PC-9 (cell line): ENCODE data around the gene TRAF4. TPM values are rescaled to one million over a fixed set of nuclear protein-coding genes. Genes with fewer than 3 reads are reported as not detected.

Experiments
- BruUV-seq: library from RNA; stranded (reverse); fragments of 400-500 nt; replicated peaks from 2 replicates; lab custom pipeline; 2021; lab: Mats Ljungman, UMichigan
- CTCF ChIA-PET: fragments of 300-600 bp; sonication (Branson Sonifier 250); formaldehyde crosslinking; loops from one replicate; lab custom pipeline; 2022; ENCODE audit warnings: antibody characterized with exemption; lab: Charles Lee
- POLR2A ChIA-PET: fragments of 300-600 bp; sonication (Branson Sonifier 250); formaldehyde crosslinking; loops from one replicate; lab custom pipeline; 2022; ENCODE audit warnings: antibody characterized with exemption; ENCODE audit not compliant: unreplicated experiment; lab: Charles Lee
- DNase-seq, 2 experiments: peaks; one replicate each; pipeline versions ENCODE4 v3.0.0 to v3.0.0-alpha.2; 2015 to 2022; ENCODE audit warnings: mixed read lengths in 1 of 2
- H2AFZ ChIP-seq: fragments of 200-600 bp; sonication (generic); 2 replicates; pipeline ENCODE4 v1.8.1; 2017; ENCODE audit warnings: antibody characterized with exemption
- H3F3A ChIP-seq: fragments of 200-600 bp; sonication (generic); 2 replicates; pipeline ENCODE4 v1.8.1; 2017; ENCODE audit warnings: antibody characterized with exemption, mild to moderate bottlenecking, low read depth; ENCODE audit not compliant: insufficient read depth
- H3K27ac ChIP-seq: fragments of 200-600 bp; sonication (generic); 2 replicates; pipeline ENCODE4 v1.6.1; 2016; ENCODE audit warnings: mixed run types
- H3K27me3 ChIP-seq: fragments of 200-600 bp; sonication (generic); 2 replicates; pipeline ENCODE4 v1.6.1; 2016; ENCODE audit warnings: low read depth, mixed run types; ENCODE audit not compliant: insufficient read depth
- H3K36me3 ChIP-seq: fragments of 200-600 bp; sonication (generic); 2 replicates; pipeline ENCODE4 v1.6.1; 2016; ENCODE audit warnings: low read depth, mixed run types
- H3K4me1 ChIP-seq: fragments of 200-600 bp; sonication (generic); replicated peaks from 2 replicates; pipeline ENCODE4 v1.6.1; 2016; ENCODE audit warnings: mixed run types; ENCODE audit not compliant: insufficient read depth
- H3K4me2 ChIP-seq: fragments of 200-600 bp; sonication (generic); 2 replicates; pipeline ENCODE4 v1.6.1; 2017; ENCODE audit warnings: mixed run types
- H3K4me3 ChIP-seq: fragments of 200-600 bp; sonication (generic); 2 replicates; pipeline ENCODE4 v1.6.1; 2016; ENCODE audit warnings: mixed run types
- H3K79me2 ChIP-seq: fragments of 200-600 bp; sonication (generic); 2 replicates; pipeline ENCODE4 v1.6.1; 2017; ENCODE audit warnings: low read depth, mixed run types
- H3K9me2 ChIP-seq: fragments of 200-600 bp; sonication (generic); 2 replicates; pipeline ENCODE4 v1.8.1; 2017; ENCODE audit warnings: mild to moderate bottlenecking; ENCODE audit not compliant: insufficient read depth
- H3K9me3 ChIP-seq: fragments of 200-600 bp; sonication (generic); 2 replicates; pipeline ENCODE4 v1.8.1; 2016; ENCODE audit warnings: low read depth; ENCODE audit not compliant: insufficient read depth
- H4K20me1 ChIP-seq: fragments of 200-600 bp; sonication (generic); 2 replicates; pipeline ENCODE4 v1.8.1; 2017; ENCODE audit not compliant: insufficient read depth
- CTCF ChIP-seq: fragments of 200-600 bp; sonication (generic); conservative IDR thresholded peaks from 2 replicates; pipeline ENCODE4 v1.6.1; 2017; ENCODE audit warnings: mixed run types, antibody characterized with exemption, mild to moderate bottlenecking, moderate library complexity
- EZH2 ChIP-seq: fragments of 200-600 bp; sonication (generic); IDR thresholded peaks from 2 replicates; pipeline ENCODE4 v1.8.0; 2017; ENCODE audit warnings: antibody characterized with exemption, low read depth
- intact Hi-C: fragments of 100-400 bp; cut with micrococcal nuclease; formaldehyde crosslinking; loops from one replicate; pipeline ENCODE4 v1.10.0; 2022; ENCODE audit not compliant: unreplicated experiment
- total RNA-seq: library from RNA; stranded (reverse); gene quantifications from 2 replicates; pipeline ENCODE4 v1.2.3, GENCODE V29; 2021

Gene TRAF4
- total RNA-seq, 1 experiment from 2014 or later: 159 TPM

DNA sequence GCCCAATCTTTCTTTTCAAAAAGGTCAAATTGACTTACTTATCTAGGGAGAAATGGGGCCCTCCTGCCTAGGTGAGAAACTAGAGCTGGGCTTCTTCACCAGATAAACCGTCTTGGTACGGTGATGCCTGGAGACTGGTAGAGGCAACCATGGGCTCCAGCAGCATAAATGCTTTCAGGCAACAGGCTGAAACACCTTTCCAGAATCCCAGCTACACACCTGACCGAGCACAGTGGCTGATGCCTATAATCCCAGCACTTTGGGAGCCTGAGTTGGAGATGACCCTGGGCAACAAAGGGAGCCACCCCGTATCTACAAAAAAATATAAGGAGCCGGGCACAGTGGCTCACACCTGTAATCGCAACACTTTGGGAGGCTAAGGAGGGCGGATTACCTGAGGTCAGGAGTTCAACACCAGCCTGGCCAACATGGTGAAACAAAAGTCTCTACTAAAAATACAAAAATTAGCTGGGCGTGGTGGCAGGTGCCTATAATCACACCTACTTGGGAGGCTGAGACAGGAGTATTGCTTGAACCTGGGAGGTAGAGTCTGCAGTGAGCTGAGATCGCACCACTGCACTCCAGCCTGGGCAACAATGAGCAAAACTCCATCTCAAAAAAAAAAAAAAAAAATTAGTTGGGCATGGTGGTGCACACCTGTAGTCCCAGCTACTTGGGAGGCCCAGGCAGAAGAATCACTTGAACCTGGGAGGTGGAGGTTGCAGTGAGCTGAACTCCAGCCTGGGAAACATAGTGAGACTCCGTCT is 8.0 kb downstream of the TRAF4 start:
- Histone ChIP-seq H3K27ac (no peak overlapping the region), H3K9me3 (no peaks in the 10 kb centered on the region), H3K36me3 (peaks cover 24% of the 10 kb centered on the region), H3K79me2 (peaks cover 38% of the 10 kb centered on the region), H2AFZ (no peak overlapping the region), H3K9me2 (no peaks in the 10 kb centered on the region), H3K4me2 (no peak overlapping the region), H4K20me1 (peaks cover 56% of the 10 kb centered on the region), H3F3A (peaks cover 76% of the 10 kb centered on the region), H3K4me1 (peaks cover 37% of the 10 kb centered on the region), H3K4me3 (no peak overlapping the region), H3K27me3 (no peaks in the 10 kb centered on the region)
- POLR2A ChIA-PET: interaction anchor here (0.5 to 0.6 kb wide), 3 partner anchors 40 to 145 kb away, joined by 3 to 11 read pairs (median 7); partner anchors contain the start of genes ERAL1 and PROCA1
- no peak for DNase-seq
- TF ChIP-seq CTCF: no peak
- no peak for TF ChIP-seq EZH2
- no TSS peak for BruUV-seq
- intact Hi-C loops: loop anchor here (5.0 kb wide), 1 partner anchor 104 kb away; the partner anchor contains the start of gene BLTP2
- CTCF ChIA-PET: interaction anchor here (0.6 to 3.7 kb wide), 3 partner anchors 9 to 59 kb away, joined by 3 to 60 read pairs (median 9); partner anchors contain the start of gene TLCD1

DNA sequence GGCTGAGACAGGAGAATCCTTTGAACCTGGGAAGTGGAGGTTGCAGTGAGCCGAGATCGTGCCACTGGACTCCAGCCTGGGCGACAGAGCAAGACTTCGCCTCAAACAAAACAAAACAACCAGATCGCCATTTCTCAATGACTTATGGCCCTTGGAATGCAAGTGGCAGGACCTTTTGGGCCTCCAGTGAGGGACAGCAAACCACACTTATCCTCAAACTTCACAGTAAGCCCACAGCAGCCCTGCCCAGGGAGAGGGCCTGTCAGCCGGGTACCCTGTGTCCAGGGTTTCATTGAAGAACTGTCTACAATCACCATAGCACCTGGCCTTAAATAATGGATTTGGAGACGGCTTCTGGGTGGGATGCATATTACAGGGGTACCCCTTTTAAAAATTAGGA is 11.7 kb downstream of the TRAF4 start:
- CTCF ChIA-PET: no interaction called here
- Histone ChIP-seq H3K36me3 (peaks cover 6% of the 10 kb centered on the region), H3K27me3 (no peaks in the 10 kb centered on the region), H3K9me3 (no peaks in the 10 kb centered on the region), H3K4me3 (no peak overlapping the region), H3K79me2 (peaks cover 6% of the 10 kb centered on the region), H3K9me2 (no peaks in the 10 kb centered on the region), H3K27ac (no peak overlapping the region), H3K4me2 (no peak overlapping the region), H3K4me1 (peaks cover 2% of the 10 kb centered on the region; the same call in 1 of the 2 replicates), H4K20me1 (peaks cover 26% of the 10 kb centered on the region), H2AFZ (no peak overlapping the region), H3F3A (peaks cover 53% of the 10 kb centered on the region)
- TF ChIP-seq EZH2 (no peak), CTCF (no peak)
- DNase-seq: no peak
- TSS peak; percentile 7 for BruUV-seq
- intact Hi-C loops: no loop called here
- POLR2A ChIA-PET: no interaction called here

DNA sequence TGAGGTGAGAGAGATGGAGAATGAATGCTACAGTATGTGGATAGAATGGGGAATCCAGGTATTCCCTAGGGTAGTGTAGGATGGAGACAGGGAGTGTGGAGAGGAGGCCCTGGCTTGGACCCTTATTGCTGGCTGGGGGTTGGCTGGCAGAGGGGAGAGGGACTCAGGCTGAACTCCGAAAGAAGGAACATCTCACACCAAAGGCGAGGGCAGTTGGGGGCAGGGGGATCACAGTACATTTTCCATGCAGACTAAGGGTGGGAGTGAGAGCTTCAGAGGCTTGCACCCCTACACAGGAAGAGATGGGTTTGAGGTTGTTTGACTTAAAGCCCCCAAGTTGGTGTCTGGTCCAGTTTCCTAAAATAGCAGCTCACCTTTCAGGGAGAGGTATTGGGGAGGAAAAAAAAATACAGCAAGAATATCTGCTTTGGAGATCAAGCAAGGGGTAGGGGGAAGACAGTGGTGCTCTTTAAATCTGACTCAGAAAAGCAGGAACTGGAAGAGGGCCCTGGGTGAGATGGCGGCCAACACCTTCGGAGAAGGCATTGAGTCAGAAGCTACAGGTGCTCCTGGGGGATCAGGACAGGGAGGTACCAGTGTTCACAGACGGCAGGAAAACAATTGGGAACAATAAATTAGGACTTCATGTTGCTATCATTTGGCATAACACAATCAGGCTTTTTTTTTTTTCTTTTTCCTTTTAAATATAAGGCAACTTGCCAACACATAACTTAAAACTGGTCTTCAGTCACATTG is 12.4 kb downstream of the TRAF4 start:
- no peak overlapping the region for H3K4me3 ChIP-seq
- H3F3A ChIP-seq: peaks cover 54% of the 10 kb centered on the region; the same call in 1 of the 2 replicates
- no peak for DNase-seq
- BruUV-seq: no TSS peak
- no peaks in the 10 kb centered on the region for H3K9me3 ChIP-seq
- H3K27ac ChIP-seq: no peak overlapping the region
- H2AFZ ChIP-seq: no peak overlapping the region
- no peak overlapping the region for H3K4me2 ChIP-seq
- peaks cover 24% of the 10 kb centered on the region for H4K20me1 ChIP-seq
- no peaks in the 10 kb centered on the region for H3K27me3 ChIP-seq
- ChIA-PET POLR2A (interaction anchor here (0.9 kb wide), 1 partner anchor 27 kb away, joined by 13 read pairs; no protein-coding TSS in a partner anchor), CTCF (interaction anchor here (0.6 to 0.7 kb wide), 4 partner anchors 53 to 799 kb away, joined by 3 to 8 read pairs (median 3); no protein-coding TSS in a partner anchor)
- TF ChIP-seq CTCF: no peak
- TF ChIP-seq EZH2: no peak
- H3K4me1 ChIP-seq: peaks cover 6% of the 10 kb centered on the region
- no peaks in the 10 kb centered on the region for H3K9me2 ChIP-seq
- H3K36me3 ChIP-seq: no peaks in the 10 kb centered on the region; the same call in 1 of the 2 replicates
- no peaks in the 10 kb centered on the region; the same call in 1 of the 2 replicates for H3K79me2 ChIP-seq
- intact Hi-C loops: no loop called here
